Left forelimb (tissue), 1 donor: Measurements from ENCODE around the gene RNF7.
"Not testable (repeated sequence)": the region's sequence is repeated elsewhere in the genome, so short reads cannot be mapped to it uniquely, and the experiment has no call there.

Experiments used
- DNase-seq: peaks from one replicate; pipeline ENCODE4 v3.0.0-alpha.2; 2018; ENCODE audit warnings: low spot score

Gene RNF7

DNA sequence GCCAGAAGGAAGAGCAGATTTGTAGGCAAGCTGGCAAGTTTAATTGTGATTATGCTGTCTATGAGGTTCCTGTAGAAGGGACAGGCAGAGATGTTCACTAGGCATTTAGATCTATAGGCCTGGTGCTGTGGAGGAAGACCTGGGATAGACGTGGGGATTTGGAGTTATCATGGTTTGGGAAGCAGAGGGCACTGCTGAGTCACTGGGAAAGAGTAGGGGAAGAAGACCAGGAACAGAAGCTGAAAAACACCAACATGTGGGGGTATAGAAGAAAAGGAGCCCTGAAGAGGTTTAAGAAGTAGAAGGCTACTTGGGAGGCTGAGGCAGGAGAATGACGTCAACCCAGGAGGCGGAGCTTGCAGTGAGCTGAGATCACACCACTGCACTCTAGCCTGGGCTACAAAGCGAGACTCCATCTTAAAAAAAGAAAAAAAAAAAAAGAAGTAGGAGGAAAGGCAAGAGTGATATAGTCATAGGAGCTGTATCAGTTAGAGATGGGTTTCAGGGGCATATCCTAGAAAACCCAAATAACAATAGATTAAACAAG, 44.4 kb downstream of the RNF7 start:
- no peak for DNase-seq

DNA sequence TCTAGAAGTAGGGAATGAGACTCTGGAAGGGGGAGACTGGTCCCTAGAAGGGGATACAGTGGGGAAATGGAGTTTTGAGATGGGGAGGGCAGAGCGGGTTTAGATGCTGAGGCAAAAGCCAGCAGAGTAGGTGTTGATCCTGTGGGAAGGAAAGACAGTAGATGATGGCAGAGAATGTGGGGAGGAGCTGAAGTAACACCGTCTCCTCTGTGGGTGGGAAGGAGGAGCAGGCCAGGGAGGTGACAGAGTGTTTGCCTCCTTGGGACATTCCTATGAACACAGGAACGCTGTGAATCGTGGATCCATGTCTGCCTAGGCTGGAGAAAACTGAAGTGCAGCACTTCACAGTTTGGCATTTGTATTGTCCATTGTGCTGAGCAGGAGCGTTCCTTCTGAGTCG, 45.5 kb downstream of the RNF7 start:
- no peak for DNase-seq

DNA sequence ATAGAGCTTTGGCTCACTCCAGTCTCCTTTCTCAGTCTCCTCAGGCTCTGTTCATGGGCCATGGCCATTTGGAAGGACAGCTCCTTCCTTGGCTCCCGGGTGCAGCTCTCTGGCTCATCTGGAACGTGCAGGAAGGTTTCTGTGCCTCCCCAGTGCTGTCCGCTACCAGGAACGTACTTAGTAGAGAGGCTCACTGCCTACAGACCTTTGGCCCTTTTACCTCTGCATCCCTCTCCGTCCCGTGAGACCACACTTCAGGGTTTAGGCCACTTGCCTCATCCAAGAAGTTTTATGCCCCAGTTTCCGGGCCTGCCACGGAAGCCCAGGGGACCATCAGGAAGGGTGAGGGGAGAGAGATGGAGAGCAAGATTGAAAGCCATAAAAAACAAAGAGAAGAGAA, 46.0 kb downstream of the RNF7 start:
- no peak for DNase-seq

DNA sequence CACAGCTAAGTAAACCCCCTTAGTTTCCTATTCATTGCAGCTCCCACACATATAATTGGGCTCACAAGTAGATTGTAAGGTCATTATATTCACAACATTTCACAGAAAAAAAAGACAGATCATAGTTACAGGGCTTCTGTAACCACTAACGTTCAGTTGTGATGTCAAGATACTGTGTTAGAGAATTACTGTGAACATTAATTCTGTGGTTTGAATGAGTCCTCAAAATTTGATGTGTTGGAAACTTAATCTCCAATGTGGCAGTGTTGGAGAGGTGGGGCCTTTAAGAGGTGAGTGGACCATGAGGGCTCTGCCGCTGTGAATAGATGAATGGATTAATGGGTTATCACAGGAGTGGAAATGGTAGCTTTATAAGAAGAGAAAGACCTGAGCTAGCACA, 46.4 kb downstream of the RNF7 start:
- DNase-seq = no peak

DNA sequence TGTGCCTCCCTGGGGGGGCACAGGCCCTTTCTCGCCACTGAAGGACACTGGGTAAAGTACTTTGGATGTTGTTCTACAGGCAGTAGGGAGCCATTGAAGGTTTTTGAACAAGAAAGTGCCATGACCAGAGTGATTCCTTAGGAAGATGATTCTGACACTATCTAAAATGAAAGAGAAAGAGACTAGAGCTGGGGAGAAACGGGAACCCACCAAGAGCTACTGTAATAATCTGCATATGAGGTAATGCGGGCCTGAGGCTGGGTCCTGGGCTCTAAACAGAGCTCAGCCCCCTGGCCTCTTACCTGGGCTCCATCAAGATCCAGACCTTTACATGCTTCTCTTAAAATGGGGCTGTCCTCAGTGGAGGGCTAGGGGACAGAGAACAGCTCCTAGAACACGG, 50.1 kb downstream of the RNF7 start:
- no peak for DNase-seq

DNA sequence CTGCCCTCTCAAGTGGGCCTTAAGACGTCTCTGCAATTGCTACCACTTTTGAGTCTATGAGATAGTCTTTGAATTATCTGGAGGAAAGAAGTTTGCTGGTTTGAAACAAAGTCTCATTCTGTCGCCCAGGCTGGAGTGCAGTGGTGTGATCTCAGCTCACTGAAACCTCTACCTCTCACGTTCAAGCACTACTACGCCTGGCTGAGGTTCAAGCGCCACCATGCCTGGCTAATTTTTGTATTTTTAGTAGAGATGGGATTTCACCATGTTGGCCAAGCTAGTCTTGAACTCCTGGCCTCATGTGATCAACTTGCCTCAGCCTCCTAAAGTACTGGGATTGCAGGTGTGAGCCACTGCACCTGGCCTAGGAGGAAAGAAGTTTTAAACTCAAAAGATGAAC, 50.7 kb downstream of the RNF7 start:
- DNase-seq = not testable (repeated sequence)

DNA sequence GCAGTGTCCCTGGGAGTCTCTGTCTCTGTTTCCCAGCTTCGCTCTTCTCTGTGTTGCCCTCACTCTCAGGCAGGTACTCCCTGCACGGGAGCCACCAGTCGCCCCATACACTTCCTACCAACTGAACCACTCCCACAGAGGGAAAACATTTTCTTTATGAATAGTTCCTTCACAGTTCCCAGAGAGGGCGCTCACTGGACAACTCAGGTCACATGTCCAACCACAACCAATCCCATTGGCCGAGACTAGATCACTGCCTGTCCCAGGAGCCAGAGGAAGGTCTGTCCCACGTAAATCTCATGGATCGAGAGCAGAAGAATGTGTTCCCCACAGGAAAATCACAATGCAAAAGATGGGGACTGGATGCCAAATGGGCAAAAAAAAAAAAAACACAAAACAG, 51.2 kb downstream of the RNF7 start:
- no peak for DNase-seq

DNA sequence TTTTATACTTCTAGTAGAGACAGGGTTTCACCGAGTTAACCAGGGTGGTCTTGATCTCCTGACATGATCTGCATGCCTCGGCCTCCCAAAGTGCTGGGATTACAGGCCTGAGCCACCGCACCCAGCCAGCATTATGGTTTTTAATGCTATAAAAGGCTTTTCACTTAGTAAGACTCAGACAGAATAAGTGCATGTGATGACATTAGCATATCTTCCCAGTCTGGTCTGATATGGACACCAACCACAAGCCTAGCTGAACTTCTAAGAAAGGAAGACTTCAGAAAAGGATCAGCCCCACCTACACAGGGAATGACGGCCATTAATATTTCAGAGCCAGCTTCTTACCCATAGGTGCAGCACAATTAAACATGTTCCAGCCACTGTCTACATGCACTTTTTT, 52.1 kb downstream of the RNF7 start:
- DNase-seq = no peak

DNA sequence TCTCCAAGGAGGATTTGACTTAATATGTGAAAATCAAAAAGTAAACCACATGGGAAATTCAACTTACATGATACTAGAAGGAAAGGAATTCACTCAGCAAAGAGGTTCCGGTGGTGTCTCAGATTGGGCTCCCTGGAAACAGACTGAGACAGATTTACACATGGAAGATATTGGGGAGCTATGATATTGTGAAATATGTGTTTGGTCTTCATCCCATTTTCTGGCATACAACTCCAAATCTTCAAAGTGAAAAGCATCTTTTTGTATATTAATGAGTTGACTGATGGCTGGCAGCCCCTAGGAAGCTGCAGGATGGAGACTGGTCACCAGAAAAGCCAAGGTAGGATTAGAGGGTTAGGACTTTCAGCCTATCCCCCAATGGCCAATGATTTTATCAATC, 54.4 kb downstream of the RNF7 start:
- DNase-seq = no peak

DNA sequence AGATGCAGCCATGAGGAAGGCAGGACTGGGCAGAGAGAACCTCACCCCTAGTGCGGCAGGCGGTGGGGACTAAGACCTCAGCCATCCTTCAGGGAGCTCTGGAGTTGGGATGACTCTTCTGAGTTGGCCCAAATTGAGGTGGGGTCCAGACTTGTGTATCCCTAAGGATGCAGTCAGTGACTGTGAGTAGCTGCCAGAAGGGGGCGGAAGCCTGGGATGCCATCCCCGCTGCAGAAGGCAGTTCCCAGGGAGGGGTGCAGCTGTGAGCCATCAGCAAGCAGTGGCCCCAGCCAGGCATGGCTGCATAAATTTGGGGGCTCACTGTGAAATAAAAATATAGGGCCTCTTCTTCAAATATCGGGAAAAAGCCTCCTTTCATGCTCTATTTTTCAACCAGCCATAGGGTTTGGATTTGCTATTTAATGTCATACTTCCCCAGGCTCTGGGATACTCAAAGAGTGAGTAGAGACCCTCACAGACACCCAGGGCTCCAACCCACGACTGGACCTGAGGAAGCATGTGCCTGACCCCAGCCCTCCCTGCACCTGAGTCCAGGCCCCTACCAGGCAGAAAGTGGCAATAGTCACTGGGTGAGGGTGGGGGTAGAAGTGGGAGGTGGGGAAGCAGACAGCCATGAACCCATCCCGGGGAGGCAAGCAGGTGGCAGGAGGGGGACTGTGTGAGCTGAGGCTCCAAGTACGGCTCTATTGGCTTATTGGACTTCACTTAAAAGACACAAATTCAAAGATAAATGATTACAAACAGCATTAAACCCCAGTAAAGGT, 55.6 kb downstream of the RNF7 start:
- no peak for DNase-seq

DNA sequence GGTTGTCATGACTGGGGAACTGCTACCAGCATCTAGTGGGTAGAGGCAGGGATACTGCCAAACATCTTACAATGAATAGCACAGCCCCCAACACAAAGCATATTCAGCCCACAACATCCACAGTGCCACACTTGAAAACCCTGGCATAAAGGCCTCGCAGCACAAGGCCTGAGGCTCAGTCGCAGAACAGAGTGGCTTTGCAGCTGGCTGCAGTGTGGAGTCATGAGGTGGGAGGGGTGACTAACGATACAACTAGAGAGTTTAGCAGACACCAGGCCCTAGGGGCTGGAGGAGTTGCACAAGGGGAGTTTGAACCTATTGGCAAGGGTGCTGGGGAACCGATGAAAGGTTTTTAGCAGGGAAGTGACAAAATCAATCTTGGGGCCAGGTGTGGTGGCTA, 57.2 kb downstream of the RNF7 start:
- no peak for DNase-seq

DNA sequence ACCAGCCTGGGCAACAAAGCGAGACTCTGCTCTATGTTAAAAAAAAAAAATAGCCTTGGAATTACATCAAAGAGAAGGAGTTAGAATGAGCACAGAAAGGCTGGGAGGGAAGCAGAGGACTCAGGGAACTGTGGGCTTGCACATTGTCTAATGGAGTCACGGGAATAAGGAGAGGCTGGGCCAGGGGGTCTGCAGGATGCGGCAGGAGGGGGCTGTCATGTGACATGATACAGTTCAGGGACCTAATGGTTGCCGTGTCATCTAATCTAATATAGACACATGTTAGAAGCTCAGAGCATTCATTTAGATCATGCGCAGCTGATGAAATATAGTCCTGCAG, 57.6 kb downstream of the RNF7 start:
- DNase-seq = no peak

DNA sequence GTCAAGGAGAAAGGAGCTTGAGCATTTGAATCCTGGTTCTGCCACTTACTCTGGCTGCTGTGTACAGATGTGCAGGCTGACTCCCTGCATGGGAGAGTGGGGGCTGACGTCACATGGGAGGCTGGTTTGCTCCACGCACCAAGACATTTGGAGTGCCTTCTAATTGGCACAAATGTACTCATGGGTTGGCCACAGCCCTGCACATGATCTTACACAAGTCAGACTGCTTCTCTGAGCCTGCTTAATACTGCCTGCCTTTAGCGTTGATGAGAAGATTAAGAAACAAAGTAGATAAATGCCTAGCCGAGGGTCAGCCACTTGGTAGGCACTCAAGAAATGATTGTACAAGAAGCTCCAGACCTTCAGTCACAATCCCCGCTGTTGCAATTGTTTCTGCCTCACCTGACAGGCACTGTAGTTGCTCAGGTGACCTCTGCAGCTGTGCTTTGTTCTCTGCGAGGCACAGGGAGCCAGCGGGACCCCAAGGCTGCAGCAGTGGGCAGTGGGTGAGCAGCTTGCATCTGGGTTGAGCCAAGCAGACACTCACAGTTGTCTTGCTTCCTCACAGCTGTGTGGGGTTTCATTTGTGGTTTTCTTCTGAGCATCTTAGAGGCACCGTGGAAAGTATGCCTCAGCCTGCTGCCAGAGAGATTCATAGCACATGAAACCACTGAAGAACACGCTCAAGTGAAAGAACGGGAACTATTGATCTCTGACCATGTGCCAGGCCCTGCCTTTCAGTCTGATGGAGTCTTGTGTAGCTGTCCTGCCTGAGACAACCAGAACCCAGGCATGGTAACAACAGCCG, 58.2 kb downstream of the RNF7 start:
- no peak for DNase-seq
